DND-41 (cell line): ENCODE results near the gene MRPL27.

Experiments used
- CTCF ChIP-seq: IDR thresholded peaks from 2 replicates; pipeline ENCODE4 v1.5.1; 2012; ENCODE audit warnings: borderline replicate concordance, low read length, moderate library complexity, mild to moderate bottlenecking; ENCODE audit not compliant: poor library complexity, severe bottlenecking; ENCODE audit errors: extremely low read depth
- EZH2 ChIP-seq: IDR thresholded peaks from 3 replicates; pipeline ENCODE4 v1.6.1; 2012; ENCODE audit warnings: borderline replicate concordance, low read depth, mild to moderate bottlenecking, moderate library complexity, low read length, inconsistent platforms; ENCODE audit not compliant: severe bottlenecking

- TF ChIP-seq CTCF (no peak), EZH2 (no peak)
Observed at GRCh38 chr17:50330151-50330775, 42.7 kb downstream of the MRPL27 start.
